Measurements from ENCODE around the gene ENPP3. TPM values are rescaled to one million over a fixed set of nuclear protein-coding genes. Genes with fewer than 3 reads are reported as not detected.

ENPP3 gene
- total and polyA plus RNA-seq, 2 donors (not counting 1 experiment from before 2014, with no cell fraction given), result 0.18 to 0.25 TPM

GRCh38 chr6:131769385-131770141, 132.5 kb downstream of the ENPP3 start:
- DNase-seq (no peak), ATAC-seq (ENCODE audit: low read depth) (no peak)
- Histone ChIP-seq H3K4me1 (ENCODE audit: control insufficient read depth in 2 of 2, insufficient read depth in 2 of 2, low read length in 2 of 2) (no peaks in the 10 kb centered on the region), H3K27me3 (replicated peaks in 1 of 4; ENCODE audit: control extremely low read depth in 1 of 4, control insufficient read depth in 3 of 4, insufficient read depth in 4 of 4, low read length in 3 of 4) (peaks cover 0 to 7% (median 0%) of the 10 kb centered on the region in 4 experiments), H3K79me2 (ENCODE audit: control insufficient read depth, insufficient read depth, low read length) (no peaks in the 10 kb centered on the region), H3K9ac (ENCODE audit: low read length) (no peak overlapping the region), H3K4me2 (replicated peaks; ENCODE audit: low read depth, low read length, poor library complexity, severe bottlenecking) (no peak overlapping the region), H2AFZ (ENCODE audit: insufficient read depth, low read depth, low read length, poor library complexity, severe bottlenecking) (no peak overlapping the region), H3K27ac (ENCODE audit: low read length in 2 of 2) (no peak overlapping the region), H3K9me3 (ENCODE audit: control extremely low read depth in 1 of 3, control insufficient read depth in 2 of 3, insufficient read depth in 1 of 3, low read length in 2 of 3) (no peaks in the 10 kb centered on the region), H3K4me3 (ENCODE audit: control extremely low read depth in 1 of 5, extremely low read depth in 1 of 5, insufficient read depth in 1 of 5, low read depth in 2 of 5, low read length in 4 of 5) (no peak overlapping the region), H3K36me3 (replicated peaks in 1 of 2; ENCODE audit: control extremely low read depth in 1 of 2, control insufficient read depth in 1 of 2, extremely low read depth in 1 of 2, insufficient read depth in 2 of 2, low read length in 1 of 2) (no peaks in the 10 kb centered on the region), H4K20me1 (ENCODE audit: control insufficient read depth, insufficient read depth, low read length, poor library complexity, severe bottlenecking) (no peaks in the 10 kb centered on the region)
- Mint-ChIP-seq H3K9me3 (ENCODE audit: insufficient read depth) (no peaks in the 10 kb centered on the region), H3K27ac (no peak overlapping the region), H3K27me3 (peaks cover 26% of the 10 kb centered on the region), H3K4me3 (no peak overlapping the region), H3K4me1 (no peaks in the 10 kb centered on the region)
- TF ChIP-seq EZH2 (IDR thresholded peaks at IDR 0.05; ENCODE audit: borderline replicate concordance, insufficient read depth, low read depth, low read length, poor library complexity, severe bottlenecking) (no peak), CTCF (IDR thresholded peaks at IDR 0.05) (no peak)
- CTCF ChIA-PET, result no interaction called here
- intact Hi-C loops (cut with micrococcal nuclease), result no loop called here
- WGBS (ENCODE audit: insufficient coverage), result 94% methylated on average over 7 of the region's 15 CpGs
- POLR2A ChIA-PET, result no interaction called here

GRCh38 chr6:131770776-131771175, 133.7 kb downstream of the ENPP3 start:
- Mint-ChIP-seq H3K27me3 (peaks cover 26% of the 10 kb centered on the region), H3K27ac (no peak overlapping the region), H3K4me3 (no peak overlapping the region), H3K9me3 (ENCODE audit: insufficient read depth) (no peaks in the 10 kb centered on the region), H3K4me1 (no peaks in the 10 kb centered on the region)
- H3K4me2 ChIP-seq (replicated peaks; ENCODE audit: low read depth, low read length, poor library complexity, severe bottlenecking), result no peak overlapping the region
- no peak overlapping the region for H3K9ac ChIP-seq (ENCODE audit: low read length)
- H3K36me3 ChIP-seq (replicated peaks in 1 of 2; ENCODE audit: control extremely low read depth in 1 of 2, control insufficient read depth in 1 of 2, extremely low read depth in 1 of 2, insufficient read depth in 2 of 2, low read length in 1 of 2), result no peaks in the 10 kb centered on the region
- WGBS (ENCODE audit: insufficient coverage), result 92% methylated on average over 1 of the region's 1 CpG
- no peak overlapping the region for H2AFZ ChIP-seq (ENCODE audit: insufficient read depth, low read depth, low read length, poor library complexity, severe bottlenecking)
- no peak for TF ChIP-seq CTCF (IDR thresholded peaks at IDR 0.05)
- no peak for TF ChIP-seq EZH2 (IDR thresholded peaks at IDR 0.05; ENCODE audit: borderline replicate concordance, insufficient read depth, low read depth, low read length, poor library complexity, severe bottlenecking)
- intact Hi-C loops (cut with micrococcal nuclease), result no loop called here
- no peak overlapping the region for H3K27ac ChIP-seq (ENCODE audit: low read length in 2 of 2)
- no peaks in the 10 kb centered on the region for H3K79me2 ChIP-seq (ENCODE audit: control insufficient read depth, insufficient read depth, low read length)
- ATAC-seq (ENCODE audit: low read depth), result no peak
- H3K4me3 ChIP-seq (ENCODE audit: control extremely low read depth in 1 of 5, extremely low read depth in 1 of 5, insufficient read depth in 1 of 5, low read depth in 2 of 5, low read length in 4 of 5), result no peak overlapping the region
- H4K20me1 ChIP-seq (ENCODE audit: control insufficient read depth, insufficient read depth, low read length, poor library complexity, severe bottlenecking), result no peaks in the 10 kb centered on the region
- no peak for DNase-seq
- peaks cover 0 to 7% (median 0%) of the 10 kb centered on the region in 4 experiments for H3K27me3 ChIP-seq (replicated peaks in 1 of 4; ENCODE audit: control extremely low read depth in 1 of 4, control insufficient read depth in 3 of 4, insufficient read depth in 4 of 4, low read length in 3 of 4)
- H3K9me3 ChIP-seq (ENCODE audit: control extremely low read depth in 1 of 3, control insufficient read depth in 2 of 3, insufficient read depth in 1 of 3, low read length in 2 of 3), result no peaks in the 10 kb centered on the region
- H3K4me1 ChIP-seq (ENCODE audit: control insufficient read depth in 2 of 2, insufficient read depth in 2 of 2, low read length in 2 of 2), result no peaks in the 10 kb centered on the region
- CTCF ChIA-PET, result no interaction called here
- POLR2A ChIA-PET, result no interaction called here
